HepG2 (cell line): ENCODE results near the gene UHMK1. TPM values are rescaled to one million over a fixed set of nuclear protein-coding genes. Genes with fewer than 3 reads are reported as not detected.
A peak's percentile ranks its signal among the peaks of the same experiment; 100 is the strongest.

Source experiments
- AHDC1 ChIP-seq: sonication (generic); formaldehyde crosslinking; IDR thresholded peaks from 2 replicates; pipeline ENCODE4 v1.5.1; 2020; ENCODE audit warnings: mild to moderate bottlenecking, missing genetic modification reagents, borderline replicate concordance
- ARHGAP35 ChIP-seq: sonication (generic); formaldehyde crosslinking; IDR thresholded peaks from 2 replicates; pipeline ENCODE4 v1.9.0; 2022; ENCODE audit warnings: mild to moderate bottlenecking, inconsistent platforms, moderate library complexity, missing genetic modification reagents, borderline replicate concordance
- FOXO1 ChIP-seq: sonication (generic); formaldehyde crosslinking; IDR thresholded peaks from 2 replicates; pipeline ENCODE4 v1.4.0; 2020; ENCODE audit warnings: missing genetic modification reagents
- KLF11 ChIP-seq: IDR thresholded peaks from 2 replicates; pipeline ENCODE4 v1.6.1; 2016; ENCODE audit warnings: missing compliant biosample characterization
- MEIS1 ChIP-seq: sonication (generic); formaldehyde crosslinking; IDR thresholded peaks from 2 replicates; pipeline ENCODE4 v1.9.0; 2021; ENCODE audit warnings: mild to moderate bottlenecking, missing genetic modification reagents, moderate library complexity, borderline replicate concordance
- MIXL1 ChIP-seq: IDR thresholded peaks from 2 replicates; pipeline ENCODE4 v1.6.1; 2016
- NFYC ChIP-seq: IDR thresholded peaks from 2 replicates; pipeline ENCODE4 v1.6.1; 2016; ENCODE audit warnings: missing genetic modification reagents, missing compliant biosample characterization
- POLR2G ChIP-seq: fragments of 200-400 bp; formaldehyde crosslinking; IDR thresholded peaks from 2 replicates; pipeline ENCODE4 v1.6.1; 2018; ENCODE audit warnings: mild to moderate bottlenecking, low read depth, low read length, moderate library complexity
- RFXAP ChIP-seq: sonication (generic); formaldehyde crosslinking; IDR thresholded peaks from 2 replicates; pipeline ENCODE4 v1.4.0; 2020; ENCODE audit warnings: missing genetic modification reagents, borderline replicate concordance
- THAP11 ChIP-seq: IDR thresholded peaks from 2 replicates; pipeline ENCODE4 v1.6.1; 2016; ENCODE audit warnings: missing biosample characterization, missing genetic modification reagents
- ZKSCAN1 ChIP-seq: fragments of 150-350 bp; IDR thresholded peaks from 2 replicates; pipeline ENCODE4 v1.6.1; 2014; ENCODE audit warnings: low read length
- ZMYM4 ChIP-seq: sonication (generic); formaldehyde crosslinking; IDR thresholded peaks from 2 replicates; pipeline ENCODE4 v1.8.1; 2023; ENCODE audit warnings: mild to moderate bottlenecking, missing genetic modification reagents
- ZNF556 ChIP-seq: sonication (generic); formaldehyde crosslinking; IDR thresholded peaks from 2 replicates; pipeline ENCODE4 v1.4.0; 2020; ENCODE audit warnings: mild to moderate bottlenecking, missing genetic modification reagents, borderline replicate concordance
- ZNF670 ChIP-seq: sonication (generic); formaldehyde crosslinking; IDR thresholded peaks from 2 replicates; pipeline ENCODE4 v1.8.0; 2022; ENCODE audit warnings: mild to moderate bottlenecking, missing genetic modification reagents, borderline replicate concordance
- ZNF749 ChIP-seq: sonication (generic); formaldehyde crosslinking; IDR thresholded peaks from 2 replicates; pipeline ENCODE4 v1.8.0; 2022; ENCODE audit warnings: mild to moderate bottlenecking, missing genetic modification reagents, moderate library complexity, borderline replicate concordance
- ZNF839 ChIP-seq: sonication (generic); formaldehyde crosslinking; IDR thresholded peaks from 2 replicates; pipeline ENCODE4 v1.4.0; 2020; ENCODE audit warnings: missing genetic modification reagents, mild to moderate bottlenecking, borderline replicate concordance
- ZNF883 ChIP-seq: sonication (generic); formaldehyde crosslinking; IDR thresholded peaks from 2 replicates; pipeline ENCODE4 v1.5.1; 2020; ENCODE audit warnings: mild to moderate bottlenecking, missing genetic modification reagents; ENCODE audit errors: not compliant biosample characterization
- polyA plus RNA-seq, 8 experiments: library from polyadenylated mRNA; depleted of rRNA in 3 of 8; stranded (reverse) in 7 of 8; unstranded in 1 of 8; fragments of >200 nt; fragmentation: Illumina TruSeq in 4 of 8; extraction: Trizol in 4 of 8; gene quantifications; 2 replicates each; pipeline versions ENCODE4 v1.2.1 to v1.2.3, GENCODE V29; 2011 to 2016; ENCODE audit warnings: low read depth in 4 of 8, missing spikeins in 1 of 8, mixed read lengths in 1 of 8; ENCODE audit not compliant: insufficient read depth in 1 of 8
- total RNA-seq, 5 experiments: library from RNA; depleted of rRNA; stranded (reverse); fragments of >200 nt; fragmentation: Illumina TruSeq; extraction: Trizol; gene quantifications; 2 replicates each; pipeline ENCODE4 v1.2.3, GENCODE V29; 2016; ENCODE audit warnings: low read depth in 1 of 5
- TF ChIP-seq, protein P1 (sequence below): sonication (generic); formaldehyde crosslinking; IDR thresholded peaks from 2 replicates; pipeline ENCODE4 v1.4.0; 2020; ENCODE audit warnings: mild to moderate bottlenecking, missing genetic modification reagents
- TF ChIP-seq, protein P2 (sequence below): sonication (generic); formaldehyde crosslinking; IDR thresholded peaks from 2 replicates; pipeline ENCODE4 v1.8.1; 2023; ENCODE audit warnings: mild to moderate bottlenecking, moderate library complexity, missing genetic modification reagents
- TF ChIP-seq, protein P3 (sequence below): IDR thresholded peaks from 2 replicates; pipeline ENCODE4 v1.6.1; 2016; ENCODE audit warnings: missing genetic modification reagents, missing compliant biosample characterization

The UHMK1 gene
- total and polyA plus RNA-seq, 2 of the 13 experiments (the other 11 are each of a cell fraction or from before 2014, with no cell fraction given), result 12.9 to 20.0 TPM

GRCh38 chr1:162497723-162498495 lies at the start of gene UHMK1 (continued):
- TF ChIP-seq, protein P1, sequence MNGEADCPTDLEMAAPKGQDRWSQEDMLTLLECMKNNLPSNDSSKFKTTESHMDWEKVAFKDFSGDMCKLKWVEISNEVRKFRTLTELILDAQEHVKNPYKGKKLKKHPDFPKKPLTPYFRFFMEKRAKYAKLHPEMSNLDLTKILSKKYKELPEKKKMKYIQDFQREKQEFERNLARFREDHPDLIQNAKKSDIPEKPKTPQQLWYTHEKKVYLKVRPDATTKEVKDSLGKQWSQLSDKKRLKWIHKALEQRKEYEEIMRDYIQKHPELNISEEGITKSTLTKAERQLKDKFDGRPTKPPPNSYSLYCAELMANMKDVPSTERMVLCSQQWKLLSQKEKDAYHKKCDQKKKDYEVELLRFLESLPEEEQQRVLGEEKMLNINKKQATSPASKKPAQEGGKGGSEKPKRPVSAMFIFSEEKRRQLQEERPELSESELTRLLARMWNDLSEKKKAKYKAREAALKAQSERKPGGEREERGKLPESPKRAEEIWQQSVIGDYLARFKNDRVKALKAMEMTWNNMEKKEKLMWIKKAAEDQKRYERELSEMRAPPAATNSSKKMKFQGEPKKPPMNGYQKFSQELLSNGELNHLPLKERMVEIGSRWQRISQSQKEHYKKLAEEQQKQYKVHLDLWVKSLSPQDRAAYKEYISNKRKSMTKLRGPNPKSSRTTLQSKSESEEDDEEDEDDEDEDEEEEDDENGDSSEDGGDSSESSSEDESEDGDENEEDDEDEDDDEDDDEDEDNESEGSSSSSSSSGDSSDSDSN (CRISPR knock-in tag), result peak; percentile 90
- TF ChIP-seq MIXL1 (CRISPR knock-in tag) (no peak), ARHGAP35 (CRISPR knock-in tag) (peak; percentile 48; the same call in 1 of the 2 replicates), ZKSCAN1 (no peak), THAP11 (CRISPR knock-in tag) (peak; percentile 72), ZNF883 (CRISPR knock-in tag) (peak; percentile 53), ZNF749 (CRISPR knock-in tag) (peak; percentile 29; the same call in 1 of the 2 replicates), ZNF839 (CRISPR knock-in tag) (0 out of 2 replicates have a peak, but pooled peaks have one; percentile 42), KLF11 (CRISPR knock-in tag) (no peak), FOXO1 (CRISPR knock-in tag) (no peak), MEIS1 (peak; percentile 56; the same call in 1 of the 2 replicates), RFXAP (CRISPR knock-in tag) (0 out of 2 replicates have a peak, but pooled peaks have one; percentile 29), ZMYM4 (peak; percentile 88), NFYC (CRISPR knock-in tag) (peak; percentile 58), ZNF670 (CRISPR knock-in tag) (no peak), POLR2G (peak; percentile 91), AHDC1 (CRISPR knock-in tag) (peak; percentile 47; the same call in 1 of the 2 replicates), ZNF556 (CRISPR knock-in tag) (no peak)
- TF ChIP-seq, protein P2, sequence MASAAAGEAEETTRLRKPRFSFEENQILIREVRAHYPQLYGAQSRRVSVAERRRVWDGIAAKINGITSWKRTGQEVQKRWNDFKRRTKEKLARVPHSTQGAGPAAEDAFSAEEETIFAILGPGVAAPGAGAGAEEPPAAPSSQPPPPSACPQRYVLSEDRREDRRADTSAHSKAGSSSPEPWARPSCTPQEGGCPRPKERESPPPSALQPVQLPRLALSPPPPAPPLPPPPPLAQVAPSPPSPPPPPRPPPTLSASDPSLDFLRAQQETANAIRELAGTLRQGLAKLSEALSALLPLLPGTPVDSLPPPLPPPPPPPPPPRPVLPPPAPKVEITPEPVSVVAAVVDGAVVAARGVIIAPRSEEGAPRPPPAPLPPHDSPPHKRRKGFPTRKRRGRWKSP (CRISPR knock-in tag), result peak; percentile 10; the same call in 1 of the 2 replicates
- TF ChIP-seq, protein P3, sequence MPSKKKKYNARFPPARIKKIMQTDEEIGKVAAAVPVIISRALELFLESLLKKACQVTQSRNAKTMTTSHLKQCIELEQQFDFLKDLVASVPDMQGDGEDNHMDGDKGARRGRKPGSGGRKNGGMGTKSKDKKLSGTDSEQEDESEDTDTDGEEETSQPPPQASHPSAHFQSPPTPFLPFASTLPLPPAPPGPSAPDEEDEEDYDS (CRISPR knock-in tag), result peak; percentile 74
